Measurements from ENCODE around the gene DNHD1.

- no peak for TF ChIP-seq POLR2AphosphoS5 (IDR thresholded peaks at IDR 0.05; ENCODE audit: low read depth)
- no peak for TF ChIP-seq CTCF (conservative IDR thresholded peaks at IDR 0.05; ENCODE audit: low read depth in 2 of 2)
- TF ChIP-seq STAT1 (IDR thresholded peaks at IDR 0.05; ENCODE audit: unreplicated experiment), result no peak
- no peak for TF ChIP-seq EZH2 (IDR thresholded peaks at IDR 0.05; ENCODE audit: low read depth, unreplicated experiment)
- TF ChIP-seq EZH2phosphoT487 (IDR thresholded peaks at IDR 0.05; ENCODE audit: unreplicated experiment), result no peak
- no peak for TF ChIP-seq ZNF114 (CRISPR knock-in tag; IDR thresholded peaks at IDR 0.05)
- TF ChIP-seq REST (IDR thresholded peaks at IDR 0.05; ENCODE audit: unreplicated experiment), result no peak
- no peak for TF ChIP-seq JUNB (IDR thresholded peaks at IDR 0.05; ENCODE audit: unreplicated experiment)
- TF ChIP-seq CREB1 (CRISPR knock-in tag; IDR thresholded peaks at IDR 0.05; ENCODE audit: low read depth), result no peak
- no peak for TF ChIP-seq ETS1 (IDR thresholded peaks at IDR 0.05)
- no peak for TF ChIP-seq NANOG (IDR thresholded peaks at IDR 0.05; ENCODE audit: borderline replicate concordance)
- TF ChIP-seq ZNF331 (CRISPR knock-in tag; IDR thresholded peaks at IDR 0.05; ENCODE audit: low read depth), result no peak
- TF ChIP-seq, protein P1, sequence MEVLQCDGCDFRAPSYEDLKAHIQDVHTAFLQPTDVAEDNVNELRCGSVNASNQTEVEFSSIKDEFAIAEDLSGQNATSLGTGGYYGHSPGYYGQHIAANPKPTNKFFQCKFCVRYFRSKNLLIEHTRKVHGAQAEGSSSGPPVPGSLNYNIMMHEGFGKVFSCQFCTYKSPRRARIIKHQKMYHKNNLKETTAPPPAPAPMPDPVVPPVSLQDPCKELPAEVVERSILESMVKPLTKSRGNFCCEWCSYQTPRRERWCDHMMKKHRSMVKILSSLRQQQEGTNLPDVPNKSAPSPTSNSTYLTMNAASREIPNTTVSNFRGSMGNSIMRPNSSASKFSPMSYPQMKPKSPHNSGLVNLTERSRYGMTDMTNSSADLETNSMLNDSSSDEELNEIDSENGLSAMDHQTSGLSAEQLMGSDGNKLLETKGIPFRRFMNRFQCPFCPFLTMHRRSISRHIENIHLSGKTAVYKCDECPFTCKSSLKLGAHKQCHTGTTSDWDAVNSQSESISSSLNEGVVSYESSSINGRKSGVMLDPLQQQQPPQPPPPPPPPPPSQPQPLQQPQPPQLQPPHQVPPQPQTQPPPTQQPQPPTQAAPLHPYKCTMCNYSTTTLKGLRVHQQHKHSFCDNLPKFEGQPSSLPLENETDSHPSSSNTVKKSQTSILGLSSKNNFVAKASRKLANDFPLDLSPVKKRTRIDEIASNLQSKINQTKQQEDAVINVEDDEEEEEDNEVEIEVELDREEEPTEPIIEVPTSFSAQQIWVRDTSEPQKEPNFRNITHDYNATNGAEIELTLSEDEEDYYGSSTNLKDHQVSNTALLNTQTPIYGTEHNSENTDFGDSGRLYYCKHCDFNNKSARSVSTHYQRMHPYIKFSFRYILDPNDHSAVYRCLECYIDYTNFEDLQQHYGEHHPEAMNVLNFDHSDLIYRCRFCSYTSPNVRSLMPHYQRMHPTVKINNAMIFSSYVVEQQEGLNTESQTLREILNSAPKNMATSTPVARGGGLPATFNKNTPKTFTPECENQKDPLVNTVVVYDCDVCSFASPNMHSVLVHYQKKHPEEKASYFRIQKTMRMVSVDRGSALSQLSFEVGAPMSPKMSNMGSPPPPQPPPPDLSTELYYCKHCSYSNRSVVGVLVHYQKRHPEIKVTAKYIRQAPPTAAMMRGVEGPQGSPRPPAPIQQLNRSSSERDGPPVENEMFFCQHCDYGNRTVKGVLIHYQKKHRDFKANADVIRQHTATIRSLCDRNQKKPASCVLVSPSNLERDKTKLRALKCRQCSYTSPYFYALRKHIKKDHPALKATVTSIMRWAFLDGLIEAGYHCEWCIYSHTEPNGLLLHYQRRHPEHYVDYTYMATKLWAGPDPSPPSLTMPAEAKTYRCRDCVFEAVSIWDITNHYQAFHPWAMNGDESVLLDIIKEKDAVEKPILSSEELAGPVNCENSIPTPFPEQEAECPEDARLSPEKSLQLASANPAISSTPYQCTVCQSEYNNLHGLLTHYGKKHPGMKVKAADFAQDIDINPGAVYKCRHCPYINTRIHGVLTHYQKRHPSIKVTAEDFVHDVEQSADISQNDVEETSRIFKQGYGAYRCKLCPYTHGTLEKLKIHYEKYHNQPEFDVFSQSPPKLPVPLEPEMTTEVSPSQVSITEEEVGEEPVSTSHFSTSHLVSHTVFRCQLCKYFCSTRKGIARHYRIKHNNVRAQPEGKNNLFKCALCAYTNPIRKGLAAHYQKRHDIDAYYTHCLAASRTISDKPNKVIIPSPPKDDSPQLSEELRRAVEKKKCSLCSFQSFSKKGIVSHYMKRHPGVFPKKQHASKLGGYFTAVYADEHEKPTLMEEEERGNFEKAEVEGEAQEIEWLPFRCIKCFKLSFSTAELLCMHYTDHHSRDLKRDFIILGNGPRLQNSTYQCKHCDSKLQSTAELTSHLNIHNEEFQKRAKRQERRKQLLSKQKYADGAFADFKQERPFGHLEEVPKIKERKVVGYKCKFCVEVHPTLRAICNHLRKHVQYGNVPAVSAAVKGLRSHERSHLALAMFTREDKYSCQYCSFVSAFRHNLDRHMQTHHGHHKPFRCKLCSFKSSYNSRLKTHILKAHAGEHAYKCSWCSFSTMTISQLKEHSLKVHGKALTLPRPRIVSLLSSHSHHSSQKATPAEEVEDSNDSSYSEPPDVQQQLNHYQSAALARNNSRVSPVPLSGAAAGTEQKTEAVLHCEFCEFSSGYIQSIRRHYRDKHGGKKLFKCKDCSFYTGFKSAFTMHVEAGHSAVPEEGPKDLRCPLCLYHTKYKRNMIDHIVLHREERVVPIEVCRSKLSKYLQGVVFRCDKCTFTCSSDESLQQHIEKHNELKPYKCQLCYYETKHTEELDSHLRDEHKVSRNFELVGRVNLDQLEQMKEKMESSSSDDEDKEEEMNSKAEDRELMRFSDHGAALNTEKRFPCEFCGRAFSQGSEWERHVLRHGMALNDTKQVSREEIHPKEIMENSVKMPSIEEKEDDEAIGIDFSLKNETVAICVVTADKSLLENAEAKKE (CRISPR knock-in tag; IDR thresholded peaks at IDR 0.05), result no peak
These were observed 51.0 kb downstream of the DNHD1 start for GRCh38 chr11:6548121-6548520.
